GM18868 (cell line): Measurements from ENCODE around the gene NLGN1.

Source experiments
- ATAC-seq: cut with Tn5 transposase; IDR thresholded peaks from one replicate; pipeline ENCODE4 v1.9.1; 2021; ENCODE audit warnings: mild to moderate bottlenecking, moderate library complexity; ENCODE audit not compliant: unreplicated experiment

NLGN1 gene

DNA sequence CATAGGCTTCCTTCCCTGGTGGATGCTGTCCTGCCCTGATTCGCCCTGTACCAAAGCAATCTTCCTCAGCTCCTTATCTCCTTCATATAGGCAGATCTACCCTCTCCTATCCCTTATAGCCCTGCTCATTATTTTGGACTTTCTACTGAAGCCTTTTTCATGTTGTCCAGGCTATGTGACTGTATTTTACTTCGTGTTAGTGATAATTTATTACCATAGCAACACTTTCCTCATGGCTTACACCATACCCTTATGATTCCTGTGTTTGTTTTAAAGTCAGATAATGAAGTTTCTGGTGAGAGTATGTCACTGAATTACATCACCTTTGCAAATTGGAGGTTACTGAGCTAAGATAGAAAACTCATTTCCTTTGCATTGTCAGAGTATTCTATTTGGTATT is 352.6 kb downstream of the NLGN1 start:
- no peak for ATAC-seq

DNA sequence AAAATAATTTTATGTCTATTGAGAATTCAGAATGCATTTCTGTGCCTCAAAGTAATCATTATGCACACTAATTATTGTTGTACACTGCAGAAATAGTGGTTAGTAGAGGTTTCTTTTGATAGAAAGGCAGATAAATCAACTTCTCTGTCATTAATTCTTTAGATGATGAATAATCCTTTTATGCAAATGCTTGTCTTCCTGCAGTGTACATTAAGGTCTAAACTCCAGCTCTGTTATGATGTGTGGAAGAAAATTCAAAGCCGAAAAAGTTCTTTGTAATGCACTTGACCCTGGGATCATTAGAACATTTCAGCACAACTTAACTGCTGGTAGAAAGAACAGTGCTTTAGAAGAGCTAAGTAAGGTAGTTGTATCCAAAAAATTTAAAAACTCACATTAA is 353.0 kb downstream of the NLGN1 start:
- no peak for ATAC-seq

DNA sequence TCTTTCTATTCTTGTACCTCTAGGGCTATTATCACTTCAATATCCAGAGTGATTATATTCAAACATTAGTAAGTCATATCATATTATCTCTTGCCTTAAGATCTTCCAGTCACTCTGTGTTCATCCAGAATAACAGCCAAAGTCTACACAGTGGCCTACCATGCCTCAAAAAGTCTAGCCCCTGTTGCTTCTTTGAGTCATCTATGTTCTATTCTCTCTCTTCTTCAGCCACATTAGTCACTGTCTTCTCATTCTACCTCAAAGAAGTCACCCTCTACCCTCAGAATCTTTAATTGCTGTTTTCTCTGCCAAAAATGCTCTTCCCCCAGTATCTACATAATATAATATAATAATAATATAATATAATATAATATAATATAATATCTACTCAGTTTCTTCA is 356.0 kb downstream of the NLGN1 start:
- ATAC-seq, result no peak

DNA sequence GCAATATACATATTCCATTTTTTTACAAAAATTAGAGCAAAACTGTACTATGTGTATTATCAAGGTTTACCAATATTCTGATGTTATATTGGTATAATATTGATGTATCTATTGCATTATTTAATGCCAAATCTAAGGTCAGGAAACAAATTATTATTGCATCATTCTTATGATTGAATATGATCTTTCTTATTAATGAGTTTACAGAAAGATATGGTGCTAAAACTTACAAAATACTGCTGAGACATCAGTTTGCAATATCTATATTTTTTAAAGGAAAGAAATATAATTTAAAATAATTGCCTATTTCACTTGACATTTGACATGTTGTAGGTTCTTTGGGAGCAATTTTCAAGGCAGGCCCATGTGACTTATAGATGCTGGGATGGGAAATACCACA is 357.6 kb downstream of the NLGN1 start:
- no peak for ATAC-seq

DNA sequence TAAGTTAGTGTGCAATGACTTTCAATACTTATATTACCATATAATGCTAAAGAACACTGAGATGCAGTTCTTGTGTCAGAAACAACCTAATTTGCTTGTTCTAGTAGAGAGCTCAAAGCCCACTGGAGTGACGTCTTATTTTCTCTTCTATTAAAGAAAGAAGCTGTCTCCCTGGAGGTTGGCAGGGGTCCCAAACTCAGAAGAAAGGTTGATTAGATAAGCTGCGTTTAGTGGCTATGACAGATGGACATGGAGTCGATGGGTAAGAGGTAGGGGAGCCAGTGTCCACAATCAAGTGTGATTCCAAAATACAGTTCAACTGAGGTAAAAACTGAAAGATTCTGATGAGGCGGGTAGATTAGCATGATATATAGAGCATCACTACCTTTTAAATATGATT is 363.6 kb downstream of the NLGN1 start:
- no peak for ATAC-seq

DNA sequence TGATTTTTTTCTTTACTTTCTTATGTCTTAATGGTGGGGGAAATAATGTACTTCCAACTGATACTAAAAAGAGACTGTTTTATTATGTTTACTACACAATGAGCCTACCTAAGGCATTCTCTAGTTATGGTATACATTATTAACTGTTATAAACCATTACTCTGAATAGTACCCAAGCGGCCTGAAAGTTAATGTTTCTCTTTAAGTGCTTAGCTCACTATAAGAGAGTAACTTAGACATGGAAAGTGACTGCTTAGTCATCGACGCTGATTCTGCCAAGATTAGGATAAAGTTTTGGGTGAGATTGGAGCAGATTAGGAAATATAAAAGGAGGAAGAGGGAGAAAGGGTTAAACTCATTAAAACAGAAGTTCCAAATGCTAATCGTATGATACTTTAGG is 365.0 kb downstream of the NLGN1 start:
- no peak for ATAC-seq

DNA sequence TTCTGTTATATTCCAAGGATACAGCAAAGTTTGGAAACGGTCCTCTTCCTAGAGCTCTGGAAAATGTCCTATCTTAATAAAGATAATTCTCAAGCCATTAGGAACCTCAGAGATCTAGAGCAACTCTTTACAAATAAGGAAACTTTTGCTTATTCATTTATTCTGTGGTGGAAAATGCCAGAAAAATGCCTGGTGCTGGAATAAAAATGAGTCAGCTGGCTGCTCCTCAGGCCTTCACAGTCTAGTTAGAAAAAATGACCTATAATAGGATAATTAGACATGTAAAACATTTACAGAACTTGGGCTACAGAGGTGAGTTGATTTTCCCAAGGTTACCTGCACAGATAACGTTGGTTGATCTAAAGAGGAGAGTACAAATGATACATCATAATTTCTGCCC is 372.5 kb downstream of the NLGN1 start:
- no peak for ATAC-seq

DNA sequence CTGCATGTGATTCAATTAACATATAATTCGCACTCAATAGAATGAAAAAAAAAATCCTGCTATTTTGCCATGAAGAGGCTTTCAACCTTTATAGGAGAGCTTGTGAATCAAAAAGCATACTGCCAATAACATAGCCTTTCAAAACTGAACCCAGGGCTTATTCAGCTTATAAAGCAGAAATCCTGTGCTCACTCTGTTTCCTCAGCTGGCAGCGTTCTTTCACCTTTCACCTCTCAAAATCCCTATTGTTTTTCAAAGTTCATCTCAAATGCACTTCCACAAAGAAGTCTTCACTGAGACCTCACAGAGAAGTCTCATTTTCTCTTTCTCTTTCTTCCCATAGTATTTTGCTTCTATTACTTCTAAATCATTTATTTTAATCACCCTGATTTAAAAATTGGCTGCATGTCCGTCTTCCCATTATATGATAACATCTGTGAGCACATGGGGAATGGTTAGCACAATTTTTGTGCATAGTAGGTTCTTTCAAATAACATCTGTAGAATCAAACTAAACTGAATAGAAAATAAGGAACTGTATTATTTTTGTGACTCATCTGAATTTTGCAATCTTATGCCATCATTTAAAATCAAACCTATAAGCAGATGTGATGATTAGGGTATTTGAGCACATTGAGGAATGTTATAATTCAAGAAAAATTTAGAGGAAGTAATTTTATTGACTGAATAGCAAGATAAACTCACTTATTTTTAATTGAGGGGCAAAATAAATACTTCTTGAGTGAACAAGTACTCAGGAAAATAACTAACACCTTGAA is 373.4 kb downstream of the NLGN1 start:
- ATAC-seq, result no peak

DNA sequence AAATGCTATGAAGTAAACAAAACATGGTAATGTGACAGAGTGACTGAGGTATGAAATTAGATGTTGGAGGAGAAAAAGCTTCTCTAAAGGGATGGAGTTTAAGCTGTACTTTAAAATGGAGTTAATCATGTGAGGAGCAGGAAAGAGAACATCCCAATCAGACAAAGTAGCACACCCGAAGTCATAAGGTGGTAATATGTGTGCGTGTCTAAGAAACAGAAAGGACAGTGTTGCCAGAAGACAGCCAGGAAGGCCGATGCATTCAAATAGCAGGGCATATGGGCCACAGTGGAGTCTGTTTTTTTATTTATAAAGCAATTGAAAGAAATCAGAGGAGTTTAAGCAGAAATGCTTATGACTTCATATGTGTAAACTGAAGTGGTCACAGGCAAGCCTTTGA is 376.3 kb downstream of the NLGN1 start:
- ATAC-seq, result no peak

DNA sequence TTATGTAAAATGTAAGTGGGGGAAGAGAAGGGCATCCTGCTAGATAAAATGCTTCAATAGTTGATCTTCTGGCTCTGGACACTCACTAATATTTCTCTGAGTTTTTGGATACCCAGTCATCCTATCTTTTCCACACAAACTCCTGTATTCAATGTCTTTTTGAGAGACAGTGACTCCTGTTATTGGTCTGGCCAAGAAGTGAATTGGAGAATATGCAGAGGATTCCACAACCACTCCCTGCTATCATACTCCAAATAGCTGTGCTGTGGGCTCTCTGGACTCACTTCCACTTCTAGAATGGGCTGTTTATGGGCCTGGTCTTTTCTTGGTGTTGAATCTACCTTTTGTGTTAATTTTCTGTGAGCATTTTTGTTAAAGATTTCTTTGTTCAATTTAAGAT is 376.8 kb downstream of the NLGN1 start:
- ATAC-seq, result no peak

DNA sequence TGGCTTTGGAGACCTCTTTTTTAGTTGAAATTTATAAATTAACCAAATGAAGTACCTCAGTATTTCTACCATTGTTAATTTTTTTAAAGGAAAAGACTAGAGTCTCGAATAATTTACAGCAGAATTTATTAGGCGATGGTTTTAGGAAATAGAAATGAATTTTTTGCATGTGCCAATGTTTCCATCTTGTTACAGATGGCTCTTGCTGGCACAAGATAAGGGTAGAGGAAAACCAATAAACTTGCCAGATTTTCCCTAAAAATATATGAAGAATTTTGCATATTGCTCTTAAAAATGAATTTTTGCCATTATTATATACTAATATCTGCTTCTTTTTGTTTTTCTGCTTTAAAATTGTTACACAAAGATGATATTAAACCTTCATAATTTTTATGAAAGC is 380.7 kb downstream of the NLGN1 start:
- no peak for ATAC-seq

DNA sequence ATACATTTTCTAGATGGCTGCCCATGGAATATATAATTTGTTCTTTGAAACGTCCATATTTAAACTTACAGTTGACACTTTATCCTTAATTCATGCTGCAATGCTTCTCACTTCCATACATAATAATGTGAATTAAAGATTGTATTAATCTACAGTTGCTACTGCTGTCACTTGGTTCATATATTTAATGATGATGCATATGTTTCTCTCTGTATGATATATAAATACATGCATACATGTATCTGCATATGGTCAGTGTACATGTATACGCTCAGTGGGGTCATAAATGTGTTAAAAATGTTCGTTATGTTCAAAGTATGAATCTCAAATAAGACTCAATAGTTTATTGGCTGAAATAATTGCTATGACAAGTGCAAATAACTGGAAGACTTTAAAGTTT is 382.5 kb downstream of the NLGN1 start:
- no peak for ATAC-seq

DNA sequence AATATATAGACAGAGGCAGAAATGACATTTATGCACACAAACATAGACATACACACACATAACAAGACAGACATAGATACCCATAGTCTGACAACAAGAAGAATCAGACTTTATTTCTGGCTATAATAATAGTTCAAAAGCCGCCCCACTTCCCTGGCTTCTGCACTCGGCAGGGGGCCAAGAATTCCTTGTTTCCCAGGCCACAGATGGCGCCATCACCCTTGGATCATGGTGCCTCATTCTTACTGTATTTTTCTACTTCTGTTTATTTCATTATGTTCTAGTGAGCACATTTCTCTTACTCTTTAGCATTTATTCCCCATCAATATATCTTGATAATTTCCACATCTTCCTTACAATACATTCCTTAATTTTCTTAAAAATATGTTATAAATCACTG is 387.5 kb downstream of the NLGN1 start:
- no peak for ATAC-seq

DNA sequence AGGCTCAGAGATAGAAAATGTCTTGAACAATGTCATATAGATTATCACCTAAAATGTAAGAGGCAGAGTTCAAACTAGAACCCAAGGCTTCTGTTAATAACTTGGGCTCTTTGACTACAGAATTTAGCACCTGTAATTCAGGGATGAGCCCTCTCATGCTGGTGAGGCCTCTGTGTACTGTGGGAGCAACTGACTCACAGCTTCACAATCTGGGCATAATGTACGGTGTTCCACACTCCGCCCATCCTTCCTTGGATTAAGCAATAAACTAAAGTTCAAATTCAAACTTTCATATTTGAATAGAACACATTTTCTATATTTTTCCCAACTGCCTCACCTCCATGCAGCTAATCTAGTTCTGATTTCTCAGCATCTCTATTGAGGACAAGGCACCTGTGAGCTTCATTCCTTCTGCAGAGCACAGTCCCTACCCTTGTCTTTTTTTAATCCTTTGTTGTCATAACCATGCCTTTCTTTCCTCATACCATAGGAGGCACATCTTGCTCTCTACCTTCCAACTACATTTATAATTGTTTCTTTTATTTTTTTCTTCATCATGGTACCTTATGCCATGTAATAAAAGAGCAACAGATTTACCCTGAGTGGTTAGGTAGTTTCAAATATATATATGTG is 392.1 kb downstream of the NLGN1 start:
- no peak for ATAC-seq

DNA sequence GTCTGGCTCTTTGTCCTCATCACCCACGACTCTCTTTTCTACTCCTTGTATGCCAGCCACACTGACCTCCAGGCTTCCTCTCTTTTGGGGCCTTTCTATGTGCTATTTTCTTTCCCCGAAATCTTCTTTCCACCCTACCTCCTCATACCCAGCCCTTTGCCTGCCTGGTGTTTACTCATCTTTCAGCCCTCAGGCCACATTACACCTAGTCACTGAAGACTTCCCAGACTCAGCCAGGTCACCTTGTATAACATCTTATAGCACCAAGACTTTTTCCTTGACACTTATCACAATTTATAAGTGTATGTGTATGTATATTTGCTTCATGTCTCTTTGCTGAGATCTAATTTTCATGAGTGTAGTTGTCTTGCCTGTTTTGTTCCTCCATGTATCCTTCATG is 396.4 kb downstream of the NLGN1 start:
- no peak for ATAC-seq

DNA sequence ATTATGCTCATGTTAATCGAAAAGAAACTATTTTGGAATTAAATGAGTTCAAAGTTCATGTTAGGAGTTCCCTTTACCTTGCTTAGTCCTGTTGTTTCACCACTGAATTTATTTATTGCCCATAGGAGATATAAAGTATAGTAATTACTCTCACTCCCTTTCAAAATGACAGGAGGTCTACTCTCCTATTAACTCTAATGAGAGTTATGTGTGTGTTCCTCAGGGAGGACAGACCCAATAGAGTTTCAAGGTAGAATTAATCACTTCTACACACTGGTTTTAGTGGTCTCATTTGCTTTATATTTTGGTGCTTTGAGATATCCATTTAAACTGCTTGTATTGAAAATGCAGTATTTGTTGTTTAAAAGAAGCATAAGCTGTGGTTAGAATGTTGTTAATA is 398.9 kb downstream of the NLGN1 start:
- ATAC-seq, result no peak

DNA sequence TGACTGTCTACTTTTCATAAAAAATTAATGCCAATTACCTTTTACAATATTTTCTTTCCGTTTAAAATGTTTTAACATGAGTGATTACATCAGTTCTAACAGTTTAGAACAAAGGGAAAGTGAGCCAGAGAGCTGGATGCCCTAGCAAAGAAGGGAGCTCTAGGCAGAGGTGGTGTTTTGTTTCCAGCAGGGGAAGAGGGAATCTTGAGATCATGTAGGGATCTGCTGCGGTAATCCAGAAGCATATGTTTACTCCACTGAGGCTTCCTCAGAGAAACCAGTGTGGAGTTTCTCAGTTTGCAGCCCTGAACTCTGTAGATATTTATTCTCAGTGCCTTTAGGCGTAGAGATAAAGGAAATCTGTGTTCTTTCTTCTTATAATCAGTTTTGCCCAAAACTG is 399.3 kb downstream of the NLGN1 start:
- no peak for ATAC-seq

DNA sequence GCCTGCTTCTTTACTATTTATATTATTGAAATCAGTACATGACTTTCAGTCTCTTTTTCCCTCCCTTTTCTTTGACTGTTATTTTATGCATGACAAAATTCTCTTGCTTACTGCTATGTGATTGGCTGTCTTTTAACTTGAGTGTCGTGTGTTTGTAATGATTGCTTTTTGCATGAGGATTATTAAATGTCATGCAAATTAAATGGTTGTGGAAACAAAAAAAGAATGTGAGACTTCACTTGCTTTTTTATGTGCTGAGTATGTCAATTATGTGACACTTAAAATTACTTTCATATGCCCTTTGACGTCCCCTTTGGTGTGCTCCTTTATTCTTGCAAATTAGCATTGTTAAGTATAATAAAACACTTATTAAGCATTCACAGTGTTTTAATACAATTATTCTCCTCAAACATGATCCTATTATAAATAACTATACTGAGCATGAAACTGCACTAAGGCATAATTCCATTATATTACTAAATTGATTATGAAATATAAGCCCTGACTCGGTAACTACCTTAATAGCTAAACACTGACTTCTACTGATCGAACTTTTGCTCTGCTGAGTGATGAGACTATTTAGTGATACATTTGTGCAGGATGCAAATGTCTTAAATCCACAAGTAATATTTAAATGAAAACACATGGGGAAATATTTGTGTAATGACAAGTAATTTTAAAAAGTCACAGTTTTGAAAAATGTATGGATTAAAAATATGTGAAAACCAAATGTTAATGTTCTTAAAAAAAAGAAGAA is 401.7 kb downstream of the NLGN1 start:
- ATAC-seq, result no peak

DNA sequence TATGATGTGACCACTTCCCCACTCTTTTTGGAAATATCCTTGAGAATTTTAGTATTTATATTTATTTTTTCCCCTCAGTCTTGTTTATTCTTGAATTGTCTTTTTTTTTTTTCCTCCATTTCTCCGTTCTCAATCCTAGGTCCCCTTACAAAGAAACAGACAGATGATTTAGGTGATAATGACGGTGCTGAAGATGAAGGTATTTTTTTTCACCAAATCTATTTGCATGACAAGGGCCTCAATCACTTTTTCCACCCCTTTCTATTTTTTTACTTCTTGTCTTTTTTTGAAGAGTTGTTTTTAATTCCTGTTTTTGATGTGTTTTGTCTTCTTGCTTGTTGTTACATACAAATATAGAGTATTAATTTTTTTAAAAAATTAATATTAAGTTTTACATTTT is 402.6 kb downstream of the NLGN1 start:
- ATAC-seq, result no peak

DNA sequence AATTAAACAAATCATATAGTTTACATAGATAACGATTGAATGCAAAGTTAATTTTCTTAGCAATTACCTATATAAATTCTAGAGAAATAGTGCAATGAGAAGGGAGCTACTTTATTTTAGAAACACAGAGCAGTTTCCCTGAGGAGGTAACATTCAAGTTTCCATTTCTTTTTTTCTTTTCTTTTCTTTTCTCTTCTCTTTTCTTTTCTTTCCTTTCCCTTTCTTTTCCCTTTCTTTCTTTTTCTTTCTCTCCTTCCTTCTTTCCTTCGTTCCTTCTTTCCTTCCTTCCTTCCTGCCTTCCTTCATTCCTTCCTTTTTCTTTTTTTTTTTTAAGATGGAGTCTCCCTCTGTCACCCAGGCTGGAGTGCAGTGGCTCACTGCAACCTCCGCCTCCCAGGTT is 417.3 kb downstream of the NLGN1 start:
- ATAC-seq, result no peak

DNA sequence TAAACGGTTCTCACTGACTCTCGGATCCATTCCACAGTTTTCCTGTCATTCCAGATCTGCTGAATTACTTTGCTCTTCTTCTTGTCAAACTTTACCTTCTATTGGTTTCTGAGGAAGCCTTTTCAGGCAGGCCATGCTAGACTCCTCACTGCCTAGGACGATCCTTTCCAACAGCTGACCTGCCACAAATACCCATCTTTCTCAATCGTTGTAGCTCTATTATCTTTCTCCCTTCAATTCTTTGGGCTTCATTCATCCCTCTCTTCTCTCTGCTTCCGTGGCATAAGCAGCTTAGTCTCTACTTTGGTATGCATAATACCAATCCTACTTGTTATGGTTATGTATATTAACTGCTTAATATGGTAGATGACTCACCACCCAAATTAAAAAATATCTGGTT is 421.8 kb downstream of the NLGN1 start:
- ATAC-seq, result no peak

DNA sequence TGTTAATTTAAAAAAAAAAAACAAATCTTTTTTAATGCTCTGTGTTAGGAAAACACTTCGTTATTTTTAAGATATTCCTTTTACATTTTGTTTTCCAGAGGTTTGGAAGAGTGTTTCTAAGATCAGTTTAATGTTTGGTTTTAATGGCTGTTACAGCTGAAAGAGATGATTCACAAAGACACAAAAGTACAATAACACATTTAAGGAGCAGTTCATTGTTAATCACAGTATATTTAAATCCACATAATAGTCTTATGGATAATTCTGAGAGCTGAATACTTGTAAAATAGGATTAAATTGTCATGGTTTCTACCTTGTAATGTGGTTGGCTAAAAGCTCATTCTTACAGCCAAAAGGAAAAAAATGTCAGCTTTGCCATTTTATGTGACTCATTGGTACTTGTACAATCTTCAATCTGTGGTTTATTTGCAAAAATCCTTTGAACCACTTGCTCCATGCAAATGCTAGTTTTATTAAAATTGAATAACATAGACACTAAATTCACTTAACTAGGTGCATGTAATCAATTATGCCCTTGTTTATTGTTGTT is 426.4 kb downstream of the NLGN1 start:
- ATAC-seq, result no peak
